ENCODE data around the gene STK11IP.
A peak's percentile ranks its signal among the peaks of the same experiment; 100 is the strongest.

Gene STK11IP

GRCh38 chr2:219592736-219593135 is 4.9 kb upstream of the STK11IP start:
- no peaks in the 10 kb centered on the region for H3K79me1 ChIP-seq (ENCODE audit: low read length)
- H4K5ac ChIP-seq (ENCODE audit: low read length): no peak overlapping the region
- no peak overlapping the region for H3K27ac ChIP-seq (ENCODE audit: low read depth, low read length)
- no peak overlapping the region for H2BK15ac ChIP-seq (replicated peaks; ENCODE audit: low read depth)
- no CpG with 5 or more reads among the region's 6 CpGs for WGBS (ENCODE audit: extremely low coverage, insufficient coverage, low lambda C conversion rate)
- no peak for DNase-seq
- no peak overlapping the region for H2BK5ac ChIP-seq (ENCODE audit: low read length)
- H2AK5ac ChIP-seq (ENCODE audit: low read length): no peak overlapping the region
- no peak overlapping the region for H3K4ac ChIP-seq (ENCODE audit: low read depth, low read length)
- H3K9ac ChIP-seq (ENCODE audit: low read length): no peak overlapping the region
- H3K79me2 ChIP-seq (ENCODE audit: control insufficient read depth, insufficient read depth, low read length): no peaks in the 10 kb centered on the region
- H3K23ac ChIP-seq (ENCODE audit: low read length): no peak overlapping the region
- H2BK120ac ChIP-seq (ENCODE audit: low read depth, low read length): no peak overlapping the region
- no peaks in the 10 kb centered on the region for H3K36me3 ChIP-seq (ENCODE audit: control insufficient read depth, insufficient read depth, low read length)
- H3K18ac ChIP-seq (ENCODE audit: low read length): no peak overlapping the region
- H3K56ac ChIP-seq (ENCODE audit: low read length): no peak overlapping the region
- H3K4me2 ChIP-seq (ENCODE audit: low read length): no peak overlapping the region
- no peak overlapping the region for H4K8ac ChIP-seq (ENCODE audit: low read depth, low read length)
- no peaks in the 10 kb centered on the region for H3K4me1 ChIP-seq (ENCODE audit: control insufficient read depth, low read depth, low read length)
- no peak overlapping the region for H3K4me3 ChIP-seq (ENCODE audit: low read length)
- no peaks in the 10 kb centered on the region for H3K27me3 ChIP-seq (ENCODE audit: insufficient read depth, low read length, poor library complexity)

GRCh38 chr2:219593154-219593553 is 4.5 kb upstream of the STK11IP start:
- no peak for DNase-seq
- no peak overlapping the region for H4K8ac ChIP-seq (ENCODE audit: low read depth, low read length)
- H4K5ac ChIP-seq (ENCODE audit: low read length): no peak overlapping the region
- H3K27ac ChIP-seq (ENCODE audit: low read depth, low read length): no peak overlapping the region
- H3K79me1 ChIP-seq (ENCODE audit: low read length): no peaks in the 10 kb centered on the region
- H3K56ac ChIP-seq (ENCODE audit: low read length): no peak overlapping the region
- H2AK5ac ChIP-seq (ENCODE audit: low read length): no peak overlapping the region
- no peaks in the 10 kb centered on the region for H3K27me3 ChIP-seq (ENCODE audit: insufficient read depth, low read length, poor library complexity)
- no peak overlapping the region for H3K4ac ChIP-seq (ENCODE audit: low read depth, low read length)
- H3K4me2 ChIP-seq (ENCODE audit: low read length): no peak overlapping the region
- no peak overlapping the region for H3K9ac ChIP-seq (ENCODE audit: low read length)
- no peak overlapping the region for H2BK5ac ChIP-seq (ENCODE audit: low read length)
- H3K18ac ChIP-seq (ENCODE audit: low read length): no peak overlapping the region
- H3K79me2 ChIP-seq (ENCODE audit: control insufficient read depth, insufficient read depth, low read length): no peaks in the 10 kb centered on the region
- no peak overlapping the region for H2BK120ac ChIP-seq (ENCODE audit: low read depth, low read length)
- no peak overlapping the region for H3K4me3 ChIP-seq (ENCODE audit: low read length)
- H3K23ac ChIP-seq (ENCODE audit: low read length): no peak overlapping the region
- no peaks in the 10 kb centered on the region for H3K4me1 ChIP-seq (ENCODE audit: control insufficient read depth, low read depth, low read length)
- H2BK15ac ChIP-seq (replicated peaks; ENCODE audit: low read depth): no peak overlapping the region
- no peaks in the 10 kb centered on the region for H3K36me3 ChIP-seq (ENCODE audit: control insufficient read depth, insufficient read depth, low read length)
- no CpG with 5 or more reads among the region's 2 CpGs for WGBS (ENCODE audit: extremely low coverage, insufficient coverage, low lambda C conversion rate)

- Histone ChIP-seq H3K27me3 (ENCODE audit: insufficient read depth, low read length, poor library complexity) (no peaks in the 10 kb centered on the region), H2AK5ac (ENCODE audit: low read length) (no peak overlapping the region), H3K4me3 (ENCODE audit: low read length) (no peak overlapping the region), H3K4me1 (ENCODE audit: control insufficient read depth, low read depth, low read length) (no peaks in the 10 kb centered on the region), H3K9ac (ENCODE audit: low read length) (peak overlapping the region; percentile 39), H2BK5ac (ENCODE audit: low read length) (no peak overlapping the region), H3K4me2 (ENCODE audit: low read length) (no peak overlapping the region), H3K23ac (ENCODE audit: low read length) (no peak overlapping the region), H3K79me1 (ENCODE audit: low read length) (no peaks in the 10 kb centered on the region), H3K18ac (ENCODE audit: low read length) (no peak overlapping the region), H2BK120ac (ENCODE audit: low read depth, low read length) (no peak overlapping the region), H3K36me3 (ENCODE audit: control insufficient read depth, insufficient read depth, low read length) (no peaks in the 10 kb centered on the region), H3K4ac (ENCODE audit: low read depth, low read length) (no peak overlapping the region), H3K79me2 (ENCODE audit: control insufficient read depth, insufficient read depth, low read length) (no peaks in the 10 kb centered on the region), H3K56ac (ENCODE audit: low read length) (peak overlapping the region; percentile 51), H3K27ac (ENCODE audit: low read depth, low read length) (peak overlapping the region; percentile 17), H2BK15ac (replicated peaks; ENCODE audit: low read depth) (no peak overlapping the region), H4K5ac (ENCODE audit: low read length) (no peak overlapping the region), H4K8ac (ENCODE audit: low read depth, low read length) (no peak overlapping the region)
- no CpG with 5 or more reads among the region's 3 CpGs for WGBS (ENCODE audit: extremely low coverage, insufficient coverage, low lambda C conversion rate)
- DNase-seq: peak; percentile 65
Observed at GRCh38 chr2:219595256-219595655, 2.4 kb upstream of the STK11IP start.

- no CpG with 5 or more reads among the region's 19 CpGs for WGBS (ENCODE audit: extremely low coverage, insufficient coverage, low lambda C conversion rate)
- Histone ChIP-seq H2BK120ac (ENCODE audit: low read depth, low read length) (no peak overlapping the region), H3K79me2 (ENCODE audit: control insufficient read depth, insufficient read depth, low read length) (no peaks in the 10 kb centered on the region), H3K9ac (ENCODE audit: low read length) (peak overlapping the region; percentile 81), H3K4me2 (ENCODE audit: low read length) (peak overlapping the region; percentile 61), H2AK5ac (ENCODE audit: low read length) (peak overlapping the region; percentile 67), H3K56ac (ENCODE audit: low read length) (peak overlapping the region; percentile 91), H3K27me3 (ENCODE audit: insufficient read depth, low read length, poor library complexity) (no peaks in the 10 kb centered on the region), H2BK15ac (replicated peaks; ENCODE audit: low read depth) (no peak overlapping the region), H4K8ac (ENCODE audit: low read depth, low read length) (peak overlapping the region; percentile 81), H4K5ac (ENCODE audit: low read length) (peak overlapping the region; percentile 68), H3K18ac (ENCODE audit: low read length) (peak overlapping the region; percentile 85), H3K36me3 (ENCODE audit: control insufficient read depth, insufficient read depth, low read length) (no peaks in the 10 kb centered on the region), H2BK5ac (ENCODE audit: low read length) (peak overlapping the region; percentile 54), H3K27ac (ENCODE audit: low read depth, low read length) (peak overlapping the region; percentile 90), H3K4ac (ENCODE audit: low read depth, low read length) (peak overlapping the region; percentile 89), H3K4me3 (ENCODE audit: low read length) (peak overlapping the region; percentile 77), H3K4me1 (ENCODE audit: control insufficient read depth, low read depth, low read length) (no peaks in the 10 kb centered on the region), H3K79me1 (ENCODE audit: low read length) (no peaks in the 10 kb centered on the region), H3K23ac (ENCODE audit: low read length) (peak overlapping the region; percentile 32)
- peak; percentile 52 for DNase-seq
Observed at GRCh38 chr2:219596954-219597551, 604 bp upstream of the STK11IP start.

GRCh38 chr2:219598308-219599078 is 836 bp downstream of the STK11IP start:
- H3K4me2 ChIP-seq (ENCODE audit: low read length): peak overlapping the region; percentile 57
- H3K4me3 ChIP-seq (ENCODE audit: low read length): peak overlapping the region; percentile 36
- H3K27me3 ChIP-seq (ENCODE audit: insufficient read depth, low read length, poor library complexity): no peaks in the 10 kb centered on the region
- no peak overlapping the region for H2AK5ac ChIP-seq (ENCODE audit: low read length)
- peak overlapping the region; percentile 5 for H2BK5ac ChIP-seq (ENCODE audit: low read length)
- H2BK15ac ChIP-seq (replicated peaks; ENCODE audit: low read depth): peak overlapping the region; percentile 37
- no peak overlapping the region for H3K27ac ChIP-seq (ENCODE audit: low read depth, low read length)
- H3K79me1 ChIP-seq (ENCODE audit: low read length): no peaks in the 10 kb centered on the region
- WGBS (ENCODE audit: extremely low coverage, insufficient coverage, low lambda C conversion rate): no CpG with 5 or more reads among the region's 9 CpGs
- H3K79me2 ChIP-seq (ENCODE audit: control insufficient read depth, insufficient read depth, low read length): no peaks in the 10 kb centered on the region
- no peak overlapping the region for H3K23ac ChIP-seq (ENCODE audit: low read length)
- H4K5ac ChIP-seq (ENCODE audit: low read length): no peak overlapping the region
- H3K4ac ChIP-seq (ENCODE audit: low read depth, low read length): no peak overlapping the region
- peak overlapping the region; percentile 60 for H3K18ac ChIP-seq (ENCODE audit: low read length)
- peak overlapping the region; percentile 79 for H3K56ac ChIP-seq (ENCODE audit: low read length)
- H2BK120ac ChIP-seq (ENCODE audit: low read depth, low read length): no peak overlapping the region
- no peaks in the 10 kb centered on the region for H3K36me3 ChIP-seq (ENCODE audit: control insufficient read depth, insufficient read depth, low read length)
- H4K8ac ChIP-seq (ENCODE audit: low read depth, low read length): no peak overlapping the region
- H3K4me1 ChIP-seq (ENCODE audit: control insufficient read depth, low read depth, low read length): no peaks in the 10 kb centered on the region
- DNase-seq: no peak
- H3K9ac ChIP-seq (ENCODE audit: low read length): peak overlapping the region; percentile 65
